ENCODE measurements around the gene ID1. TPM values are rescaled to one million over a fixed set of nuclear protein-coding genes. Genes with fewer than 3 reads are reported as not detected.

Gene ID1, protein sequence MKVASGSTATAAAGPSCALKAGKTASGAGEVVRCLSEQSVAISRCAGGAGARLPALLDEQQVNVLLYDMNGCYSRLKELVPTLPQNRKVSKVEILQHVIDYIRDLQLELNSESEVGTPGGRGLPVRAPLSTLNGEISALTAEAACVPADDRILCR
- 100 to 1,000 TPM; 158 to 489 TPM for polyA plus RNA-seq

DNA sequence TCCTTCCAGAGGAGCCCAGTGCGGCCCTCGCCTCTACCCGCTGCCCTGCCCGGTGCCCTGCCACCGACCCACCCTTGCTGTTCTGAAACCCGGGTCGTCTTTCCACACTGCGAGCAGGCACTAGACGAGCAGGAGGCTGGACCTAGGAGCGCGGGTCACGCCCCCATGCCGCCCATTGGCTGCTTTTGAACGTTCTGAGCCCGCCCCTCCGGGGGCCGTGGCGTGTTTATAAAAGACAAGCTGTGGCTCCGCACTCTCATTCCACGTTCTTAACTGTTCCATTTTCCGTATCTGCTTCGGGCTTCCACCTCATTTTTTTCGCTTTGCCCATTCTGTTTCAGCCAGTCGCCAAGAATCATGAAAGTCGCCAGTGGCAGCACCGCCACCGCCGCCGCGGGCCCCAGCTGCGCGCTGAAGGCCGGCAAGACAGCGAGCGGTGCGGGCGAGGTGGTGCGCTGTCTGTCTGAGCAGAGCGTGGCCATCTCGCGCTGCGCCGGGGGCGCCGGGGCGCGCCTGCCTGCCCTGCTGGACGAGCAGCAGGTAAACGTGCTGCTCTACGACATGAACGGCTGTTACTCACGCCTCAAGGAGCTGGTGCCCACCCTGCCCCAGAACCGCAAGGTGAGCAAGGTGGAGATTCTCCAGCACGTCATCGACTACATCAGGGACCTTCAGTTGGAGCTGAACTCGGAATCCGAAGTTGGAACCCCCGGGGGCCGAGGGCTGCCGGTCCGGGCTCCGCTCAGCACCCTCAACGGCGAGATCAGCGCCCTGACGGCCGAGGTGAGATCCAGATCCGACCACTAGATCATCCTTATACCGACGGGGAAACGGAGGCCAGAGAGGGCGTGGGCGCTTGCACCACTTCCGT, at the start of gene ID1:
TSS of gene ID1 (plus strand) at position 259 of the 871 bp plus-strand sequence. CDS start at position 358, 99 bp downstream.
- H3K4me3 ChIP-seq (ENCODE audit: low read depth in 1 of 2, low read length in 2 of 2) = peak within 1 kb of the TSS; percentile 81 to 83
- WGBS, 2 donors = 0% methylated on average over 74 of the region's 74 CpGs
- H3K27me3 ChIP-seq (ENCODE audit: control insufficient read depth in 1 of 2, insufficient read depth in 2 of 2, low read length in 2 of 2) = no peaks in the 10 kb centered on the region

GRCh38 chr20:31559704-31560093, 45.4 kb upstream of the ID1 start:
- WGBS, 2 donors = 85 to 93% methylated on average over 2 of the region's 2 CpGs
- Histone ChIP-seq H3K27me3 (ENCODE audit: control insufficient read depth in 1 of 2, insufficient read depth in 2 of 2, low read length in 2 of 2) (no peaks in the 10 kb centered on the region), H3K27ac (ENCODE audit: low read depth in 2 of 2, low read length in 1 of 2) (peak overlapping the region; percentile 91 to 97), H3K4me3 (ENCODE audit: low read depth in 1 of 2, low read length in 2 of 2) (no peak overlapping the region), H3K9me3 (ENCODE audit: control insufficient read depth in 2 of 2, insufficient read depth in 1 of 2, low read depth in 1 of 2, low read length in 1 of 2) (no peaks in the 10 kb centered on the region), H3K36me3 (ENCODE audit: control insufficient read depth in 2 of 2, insufficient read depth in 2 of 2, low read length in 1 of 2) (peaks cover 5 to 26% of the 10 kb centered on the region in 2 donors), H3K4me1 (ENCODE audit: control insufficient read depth in 2 of 2, insufficient read depth in 2 of 2, low read length in 1 of 2) (no peaks in the 10 kb centered on the region)

More for the DNA sequence above, at the start of gene ID1:
- Histone ChIP-seq H3K27ac (ENCODE audit: low read depth in 2 of 2, low read length in 1 of 2) (peak within 1 kb of the TSS; percentile 87 to 98), H3K4me1 (ENCODE audit: control insufficient read depth in 2 of 2, insufficient read depth in 2 of 2, low read length in 1 of 2) (peaks cover 0 to 6% of the 10 kb centered on the region in 2 donors), H3K36me3 (ENCODE audit: control insufficient read depth in 2 of 2, insufficient read depth in 2 of 2, low read length in 1 of 2) (no peaks in the 10 kb centered on the region), H3K9me3 (ENCODE audit: control insufficient read depth in 2 of 2, insufficient read depth in 1 of 2, low read depth in 1 of 2, low read length in 1 of 2) (no peaks in the 10 kb centered on the region)

DNA sequence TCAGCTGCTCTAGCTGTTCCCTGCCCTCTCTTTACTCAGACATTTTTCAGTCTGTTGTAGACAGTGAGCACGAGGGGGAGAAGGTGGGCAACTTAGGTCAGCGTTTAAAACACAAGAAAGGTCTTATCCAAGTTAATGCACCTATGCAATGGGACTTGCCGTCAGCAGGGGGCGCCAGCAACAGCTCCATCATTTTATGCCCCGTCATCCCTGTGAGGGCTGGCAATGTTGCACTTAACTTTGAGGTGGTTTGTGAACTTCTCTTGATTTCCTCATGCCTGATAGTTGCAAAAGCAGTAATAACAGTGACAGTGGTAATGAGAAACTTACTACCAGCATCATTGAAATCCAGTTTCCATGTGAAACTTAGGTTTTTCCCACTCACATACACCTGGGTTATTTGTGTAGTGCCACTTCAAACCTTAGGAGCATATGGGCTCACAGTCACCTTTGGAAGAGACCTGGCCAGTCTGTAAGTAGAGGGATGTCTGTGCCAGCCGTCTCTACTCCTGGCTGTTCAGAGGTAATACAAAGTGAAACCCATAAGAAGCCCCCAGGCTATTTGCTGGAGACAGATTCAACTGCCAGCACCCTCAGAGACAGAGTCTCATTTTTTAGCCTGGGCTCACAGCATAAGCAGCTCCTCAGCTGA, 44.9 kb upstream of the ID1 start:
- no peak overlapping the region for H3K4me3 ChIP-seq (ENCODE audit: low read depth in 1 of 2, low read length in 2 of 2)
- H3K9me3 ChIP-seq (ENCODE audit: control insufficient read depth in 2 of 2, insufficient read depth in 1 of 2, low read depth in 1 of 2, low read length in 1 of 2) = no peaks in the 10 kb centered on the region
- H3K4me1 ChIP-seq (ENCODE audit: control insufficient read depth in 2 of 2, insufficient read depth in 2 of 2, low read length in 1 of 2) = no peaks in the 10 kb centered on the region
- H3K27me3 ChIP-seq (ENCODE audit: control insufficient read depth in 1 of 2, insufficient read depth in 2 of 2, low read length in 2 of 2) = no peaks in the 10 kb centered on the region
- 13 to 14% methylated on average over 6 of the region's 6 CpGs for WGBS, 2 donors
- peaks cover 5 to 21% of the 10 kb centered on the region in 2 donors for H3K36me3 ChIP-seq (ENCODE audit: control insufficient read depth in 2 of 2, insufficient read depth in 2 of 2, low read length in 1 of 2)
- H3K27ac ChIP-seq (ENCODE audit: low read depth in 2 of 2, low read length in 1 of 2) = peak overlapping the region; percentile 91 to 97

- H3K36me3 ChIP-seq (ENCODE audit: control insufficient read depth in 2 of 2, insufficient read depth in 2 of 2, low read length in 1 of 2) = peaks cover 5 to 21% of the 10 kb centered on the region in 2 donors
- H3K9me3 ChIP-seq (ENCODE audit: control insufficient read depth in 2 of 2, insufficient read depth in 1 of 2, low read depth in 1 of 2, low read length in 1 of 2) = no peaks in the 10 kb centered on the region
- H3K27ac ChIP-seq (ENCODE audit: low read depth in 2 of 2, low read length in 1 of 2) = peak overlapping the region; percentile 91 to 97
- 40 to 56% methylated on average over 7 of the region's 7 CpGs for WGBS, 2 donors
- no peaks in the 10 kb centered on the region for H3K27me3 ChIP-seq (ENCODE audit: control insufficient read depth in 1 of 2, insufficient read depth in 2 of 2, low read length in 2 of 2)
- H3K4me1 ChIP-seq (ENCODE audit: control insufficient read depth in 2 of 2, insufficient read depth in 2 of 2, low read length in 1 of 2) = peaks cover 0 to 2% of the 10 kb centered on the region in 2 donors
- no peak overlapping the region for H3K4me3 ChIP-seq (ENCODE audit: low read depth in 1 of 2, low read length in 2 of 2)
Observed at GRCh38 chr20:31560746-31561598, 44.1 kb upstream of the ID1 start.

DNA sequence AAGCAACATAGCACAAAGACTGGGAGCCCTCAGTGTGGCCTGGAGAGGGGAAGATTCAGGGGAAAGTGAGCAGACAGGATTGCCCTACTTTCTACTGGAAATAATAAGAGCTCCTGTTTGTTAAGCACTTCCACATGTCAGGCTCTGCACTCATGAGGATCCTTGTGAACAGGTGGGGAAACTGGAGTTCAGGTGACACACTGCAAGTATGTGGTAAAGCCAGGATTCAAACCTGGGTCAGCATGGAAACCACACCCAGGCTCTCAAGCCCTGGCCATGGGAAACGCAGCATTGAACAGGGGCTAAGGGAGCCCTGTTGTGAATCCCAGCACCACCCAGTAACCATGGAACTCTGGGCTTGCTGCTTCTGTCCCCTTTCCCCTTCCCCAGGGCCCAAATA, 42.8 kb upstream of the ID1 start:
- H3K4me3 ChIP-seq (ENCODE audit: low read depth in 1 of 2, low read length in 2 of 2) = no peak overlapping the region
- H3K9me3 ChIP-seq (ENCODE audit: control insufficient read depth in 2 of 2, insufficient read depth in 1 of 2, low read depth in 1 of 2, low read length in 1 of 2) = no peaks in the 10 kb centered on the region
- peaks cover 0 to 9% of the 10 kb centered on the region in 2 donors for H3K4me1 ChIP-seq (ENCODE audit: control insufficient read depth in 2 of 2, insufficient read depth in 2 of 2, low read length in 1 of 2)
- WGBS, 2 donors = 61 to 64% methylated on average over 1 of the region's 1 CpG
- peaks cover 5 to 22% of the 10 kb centered on the region in 2 donors for H3K36me3 ChIP-seq (ENCODE audit: control insufficient read depth in 2 of 2, insufficient read depth in 2 of 2, low read length in 1 of 2)
- H3K27me3 ChIP-seq (ENCODE audit: control insufficient read depth in 1 of 2, insufficient read depth in 2 of 2, low read length in 2 of 2) = no peaks in the 10 kb centered on the region
- H3K27ac ChIP-seq (ENCODE audit: low read depth in 2 of 2, low read length in 1 of 2) = peak overlapping the region; percentile 68 to 97

DNA sequence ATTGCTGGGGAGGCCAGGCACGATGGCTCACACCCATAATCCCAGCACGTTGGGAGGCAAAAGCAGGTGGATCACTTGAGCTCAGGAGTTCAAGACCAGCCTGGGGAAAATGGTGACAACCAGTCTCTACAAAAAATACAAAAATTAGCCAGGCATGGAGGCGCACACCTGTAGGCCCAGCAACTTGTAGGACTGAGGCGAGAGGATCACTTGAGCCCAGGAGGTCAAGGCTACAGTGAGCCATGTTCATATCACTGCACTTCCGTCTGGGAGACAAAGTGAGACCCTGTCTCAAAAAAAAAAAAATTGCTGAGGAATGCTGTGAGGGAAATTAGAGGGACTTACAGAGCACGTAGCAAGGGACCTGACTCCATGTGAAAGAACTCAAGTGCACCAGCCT, 40.8 kb upstream of the ID1 start:
- peaks cover 0 to 18% of the 10 kb centered on the region in 2 donors for H3K4me1 ChIP-seq (ENCODE audit: control insufficient read depth in 2 of 2, insufficient read depth in 2 of 2, low read length in 1 of 2)
- no peaks in the 10 kb centered on the region for H3K9me3 ChIP-seq (ENCODE audit: control insufficient read depth in 2 of 2, insufficient read depth in 1 of 2, low read depth in 1 of 2, low read length in 1 of 2)
- H3K27ac ChIP-seq (ENCODE audit: low read depth in 2 of 2, low read length in 1 of 2) = peak overlapping the region; percentile 14 to 57
- H3K4me3 ChIP-seq (ENCODE audit: low read depth in 1 of 2, low read length in 2 of 2) = no peak overlapping the region
- WGBS, 2 donors = 87% methylated on average over 6 of the region's 6 CpGs
- peaks cover 5 to 26% of the 10 kb centered on the region in 2 donors for H3K36me3 ChIP-seq (ENCODE audit: control insufficient read depth in 2 of 2, insufficient read depth in 2 of 2, low read length in 1 of 2)
- H3K27me3 ChIP-seq (ENCODE audit: control insufficient read depth in 1 of 2, insufficient read depth in 2 of 2, low read length in 2 of 2) = no peaks in the 10 kb centered on the region

DNA sequence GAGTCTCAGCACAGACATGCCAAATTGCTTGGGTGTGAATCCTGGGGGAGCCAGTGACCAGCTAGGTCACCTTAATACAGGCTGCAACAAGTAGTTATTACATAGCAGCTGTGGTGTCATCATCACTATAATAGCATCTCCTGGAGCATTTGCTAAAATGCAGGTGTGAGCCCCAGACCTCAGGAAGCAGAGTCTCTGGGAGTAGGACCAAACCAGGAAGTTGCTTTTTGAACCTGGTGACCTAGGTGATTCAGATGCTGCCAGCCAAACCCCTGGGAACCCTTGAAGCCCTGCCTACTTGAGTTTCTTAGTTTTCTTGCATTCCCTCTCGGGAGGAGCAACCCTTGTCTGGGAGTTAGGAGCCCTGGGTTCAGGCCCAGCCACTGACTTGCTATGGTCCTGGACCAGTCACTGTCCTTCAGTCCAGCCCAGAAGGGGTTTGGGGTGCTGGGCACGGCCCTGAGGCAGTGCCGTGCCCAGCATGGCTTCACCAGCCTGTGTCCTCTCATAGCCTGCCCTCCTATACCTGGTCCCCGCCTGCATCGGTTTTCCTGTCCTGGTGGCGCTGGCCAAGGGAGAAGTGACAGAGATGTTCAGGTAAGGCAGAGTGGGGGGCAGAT, 39.3 kb upstream of the ID1 start:
- WGBS, 2 donors = 73 to 75% methylated on average over 6 of the region's 6 CpGs
- Histone ChIP-seq H3K27me3 (ENCODE audit: control insufficient read depth in 1 of 2, insufficient read depth in 2 of 2, low read length in 2 of 2) (no peaks in the 10 kb centered on the region), H3K4me1 (ENCODE audit: control insufficient read depth in 2 of 2, insufficient read depth in 2 of 2, low read length in 1 of 2) (peaks cover 2 to 18% of the 10 kb centered on the region in 2 donors), H3K9me3 (ENCODE audit: control insufficient read depth in 2 of 2, insufficient read depth in 1 of 2, low read depth in 1 of 2, low read length in 1 of 2) (no peaks in the 10 kb centered on the region), H3K27ac (ENCODE audit: low read depth in 2 of 2, low read length in 1 of 2) (peak overlapping the region; percentile 93 to 99), H3K36me3 (ENCODE audit: control insufficient read depth in 2 of 2, insufficient read depth in 2 of 2, low read length in 1 of 2) (peaks cover 5 to 29% of the 10 kb centered on the region in 2 donors), H3K4me3 (ENCODE audit: low read depth in 1 of 2, low read length in 2 of 2) (peak overlapping the region; percentile 24 to 36)

- Histone ChIP-seq H3K4me1 (ENCODE audit: control insufficient read depth in 2 of 2, insufficient read depth in 2 of 2, low read length in 1 of 2) (peaks cover 2 to 18% of the 10 kb centered on the region in 2 donors), H3K4me3 (ENCODE audit: low read depth in 1 of 2, low read length in 2 of 2) (peak overlapping the region; percentile 24 to 36), H3K27me3 (ENCODE audit: control insufficient read depth in 1 of 2, insufficient read depth in 2 of 2, low read length in 2 of 2) (no peaks in the 10 kb centered on the region), H3K27ac (ENCODE audit: low read depth in 2 of 2, low read length in 1 of 2) (peak overlapping the region; percentile 93 to 99), H3K9me3 (ENCODE audit: control insufficient read depth in 2 of 2, insufficient read depth in 1 of 2, low read depth in 1 of 2, low read length in 1 of 2) (no peaks in the 10 kb centered on the region), H3K36me3 (ENCODE audit: control insufficient read depth in 2 of 2, insufficient read depth in 2 of 2, low read length in 1 of 2) (peaks cover 5 to 29% of the 10 kb centered on the region in 2 donors)
- 60 to 92% methylated on average over 1 of the region's 1 CpG for WGBS, 2 donors
Observed at GRCh38 chr20:31566319-31566657, 38.8 kb upstream of the ID1 start.

Data from esophagus (tissue), 2 donors.